A673 (cell line): ENCODE data around the gene KLHL17.

Experiments used
- CTCF ChIP-seq: fragments of 300-800, 200-600 bp; sonication (generic); conservative IDR thresholded peaks from 2 replicates; pipeline ENCODE4 v1.5.1; 2017; ENCODE audit warnings: low read depth, mild to moderate bottlenecking, antibody characterized with exemption, low read length, moderate library complexity, mixed read lengths
- EZH2 ChIP-seq: fragments of 200-600 bp; sonication (generic); IDR thresholded peaks from 2 replicates; pipeline ENCODE4 v1.6.1; 2017; ENCODE audit warnings: borderline replicate concordance, low read depth, mild to moderate bottlenecking, mixed read lengths, antibody characterized with exemption, low read length; ENCODE audit not compliant: poor library complexity, severe bottlenecking

GRCh38 chr1:972726-973458, 12.5 kb downstream of the KLHL17 start:
- TF ChIP-seq CTCF (no peak), EZH2 (no peak)
